Measurements from ENCODE around the gene UFD1.

The UFD1 gene

DNA sequence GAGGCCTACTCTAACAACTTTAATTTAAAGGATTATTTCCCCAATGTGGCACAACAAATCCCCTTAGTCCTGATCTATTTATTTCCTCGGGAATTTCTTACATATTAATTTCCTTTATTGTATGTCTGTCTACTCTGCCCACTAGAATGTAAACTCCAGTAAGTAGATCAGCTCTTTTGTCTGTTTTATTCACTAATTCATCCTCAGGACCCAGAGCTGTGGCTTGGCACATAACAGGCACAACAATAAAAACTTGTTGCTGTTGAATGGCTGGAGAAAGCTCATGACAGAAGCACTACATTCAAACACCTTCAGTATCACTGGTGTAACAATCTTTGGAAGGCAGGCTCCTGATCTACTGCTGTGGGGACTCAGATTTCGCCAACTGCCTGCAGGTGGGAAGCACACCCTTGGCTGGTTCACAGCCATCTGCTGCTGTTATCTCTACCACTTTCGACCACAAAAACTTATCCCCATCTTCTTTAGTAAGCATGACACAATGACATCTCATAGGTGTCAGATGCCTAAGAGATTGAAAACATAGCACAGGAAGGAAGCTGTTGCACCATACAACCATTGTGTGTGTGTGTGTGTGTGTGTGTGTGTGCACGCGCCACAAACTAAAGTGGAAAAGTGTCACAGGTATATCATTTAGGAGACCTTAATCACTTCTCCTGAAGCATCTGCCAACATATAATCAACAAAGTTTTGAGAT is 59.4 kb downstream of the UFD1 start:
- Histone ChIP-seq H3K36me3 (ENCODE audit: control insufficient read depth, insufficient read depth, low read length) (no peaks in the 10 kb centered on the region), H3K4me3 (ENCODE audit: low read depth, low read length) (no peak overlapping the region), H3K9ac (no peak overlapping the region), H3K27ac (no peak overlapping the region), H3K9me3 (ENCODE audit: control insufficient read depth, low read length) (no peaks in the 10 kb centered on the region), H3K4me1 (no peaks in the 10 kb centered on the region), H2AFZ (no peak overlapping the region), H3K79me2 (peaks cover 20% of the 10 kb centered on the region), H3K27me3 (ENCODE audit: control insufficient read depth, insufficient read depth, low read length) (no peaks in the 10 kb centered on the region), H3K4me2 (ENCODE audit: low read length) (no peak overlapping the region)
- TF ChIP-seq, protein P1, sequence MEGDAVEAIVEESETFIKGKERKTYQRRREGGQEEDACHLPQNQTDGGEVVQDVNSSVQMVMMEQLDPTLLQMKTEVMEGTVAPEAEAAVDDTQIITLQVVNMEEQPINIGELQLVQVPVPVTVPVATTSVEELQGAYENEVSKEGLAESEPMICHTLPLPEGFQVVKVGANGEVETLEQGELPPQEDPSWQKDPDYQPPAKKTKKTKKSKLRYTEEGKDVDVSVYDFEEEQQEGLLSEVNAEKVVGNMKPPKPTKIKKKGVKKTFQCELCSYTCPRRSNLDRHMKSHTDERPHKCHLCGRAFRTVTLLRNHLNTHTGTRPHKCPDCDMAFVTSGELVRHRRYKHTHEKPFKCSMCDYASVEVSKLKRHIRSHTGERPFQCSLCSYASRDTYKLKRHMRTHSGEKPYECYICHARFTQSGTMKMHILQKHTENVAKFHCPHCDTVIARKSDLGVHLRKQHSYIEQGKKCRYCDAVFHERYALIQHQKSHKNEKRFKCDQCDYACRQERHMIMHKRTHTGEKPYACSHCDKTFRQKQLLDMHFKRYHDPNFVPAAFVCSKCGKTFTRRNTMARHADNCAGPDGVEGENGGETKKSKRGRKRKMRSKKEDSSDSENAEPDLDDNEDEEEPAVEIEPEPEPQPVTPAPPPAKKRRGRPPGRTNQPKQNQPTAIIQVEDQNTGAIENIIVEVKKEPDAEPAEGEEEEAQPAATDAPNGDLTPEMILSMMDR (IDR thresholded peaks at IDR 0.05): no peak

DNA sequence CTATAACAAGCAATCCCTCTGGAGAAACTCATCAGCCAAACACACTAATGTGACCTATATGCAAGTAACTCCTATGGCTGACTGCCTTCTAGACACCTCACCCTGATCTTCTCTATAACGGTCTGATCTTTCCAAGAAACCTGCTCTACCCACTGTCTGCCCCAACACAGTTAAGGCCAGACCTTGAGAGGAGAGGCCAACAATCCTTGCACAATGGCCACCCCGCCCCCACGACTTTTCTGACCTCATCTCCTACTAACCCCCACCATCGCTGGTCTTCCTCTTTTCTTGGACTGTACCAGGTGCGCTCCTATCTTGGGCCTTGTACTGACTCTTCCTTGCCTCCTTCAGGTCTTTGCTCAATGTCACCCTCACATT is 59.9 kb downstream of the UFD1 start:
- Histone ChIP-seq H3K9me3 (ENCODE audit: control insufficient read depth, low read length) (no peaks in the 10 kb centered on the region), H3K27me3 (ENCODE audit: control insufficient read depth, insufficient read depth, low read length) (no peaks in the 10 kb centered on the region), H3K4me1 (no peaks in the 10 kb centered on the region), H3K79me2 (peaks cover 21% of the 10 kb centered on the region), H3K36me3 (ENCODE audit: control insufficient read depth, insufficient read depth, low read length) (no peaks in the 10 kb centered on the region), H3K27ac (no peak overlapping the region), H2AFZ (no peak overlapping the region), H3K9ac (no peak overlapping the region), H3K4me2 (ENCODE audit: low read length) (no peak overlapping the region), H3K4me3 (ENCODE audit: low read depth, low read length) (no peak overlapping the region)
- TF ChIP-seq, protein P1 (IDR thresholded peaks at IDR 0.05): no peak

DNA sequence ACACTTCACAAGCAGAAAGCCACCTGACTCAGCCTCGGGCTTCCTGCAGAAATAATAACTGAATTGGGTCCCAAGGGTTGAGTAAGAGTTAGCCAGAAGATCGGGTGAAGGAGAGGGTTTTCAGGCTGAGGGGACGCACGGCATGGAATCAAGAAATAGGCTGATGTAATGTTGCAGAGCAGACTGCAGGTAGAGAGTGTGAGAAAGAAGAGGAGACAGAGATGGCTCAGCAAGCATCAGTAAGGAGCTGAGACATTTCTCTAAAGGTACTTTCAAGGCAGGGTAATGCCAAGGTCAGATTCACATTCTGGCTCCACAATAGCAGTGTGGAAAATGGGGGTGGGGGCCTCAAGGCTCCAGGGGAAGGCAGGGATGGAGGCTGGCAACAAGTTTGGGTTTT is 66.1 kb downstream of the UFD1 start:
- no peak overlapping the region for H3K4me3 ChIP-seq (ENCODE audit: low read depth, low read length)
- H3K27me3 ChIP-seq (ENCODE audit: control insufficient read depth, insufficient read depth, low read length): no peaks in the 10 kb centered on the region
- no peaks in the 10 kb centered on the region for H3K9me3 ChIP-seq (ENCODE audit: control insufficient read depth, low read length)

DNA sequence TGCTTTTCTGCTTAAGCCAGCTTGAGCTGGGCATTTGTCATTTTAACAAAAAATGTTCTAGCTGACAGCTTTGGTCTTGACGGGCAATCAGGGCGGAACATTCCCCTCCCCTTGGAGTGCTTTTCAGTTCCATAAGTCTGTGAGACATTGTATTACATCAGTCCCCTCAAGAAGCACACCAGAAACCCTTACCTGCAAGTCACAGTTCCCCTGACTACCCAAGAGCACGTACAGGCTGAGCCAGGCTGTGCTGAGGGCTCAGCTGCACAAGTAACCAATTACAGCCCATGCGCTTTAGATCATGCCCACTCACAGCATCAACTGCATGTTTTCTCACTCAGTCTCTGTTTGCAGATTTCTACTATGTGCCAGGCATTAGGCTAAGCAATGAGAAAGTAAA is 66.5 kb downstream of the UFD1 start:
- Histone ChIP-seq H3K4me3 (ENCODE audit: low read depth, low read length) (no peak overlapping the region), H3K9ac (no peak overlapping the region), H3K36me3 (ENCODE audit: control insufficient read depth, insufficient read depth, low read length) (no peaks in the 10 kb centered on the region), H2AFZ (no peak overlapping the region), H3K79me2 (peaks cover 18% of the 10 kb centered on the region), H3K4me1 (peaks cover 3% of the 10 kb centered on the region), H3K9me3 (ENCODE audit: control insufficient read depth, low read length) (no peaks in the 10 kb centered on the region), H3K27me3 (ENCODE audit: control insufficient read depth, insufficient read depth, low read length) (no peaks in the 10 kb centered on the region), H3K27ac (no peak overlapping the region), H3K4me2 (ENCODE audit: low read length) (no peak overlapping the region)
- TF ChIP-seq, protein P1 (IDR thresholded peaks at IDR 0.05): no peak

More for the DNA sequence above, 66.1 kb downstream of the UFD1 start:
- H3K9ac ChIP-seq: no peak overlapping the region
- H3K4me1 ChIP-seq: peaks cover 3% of the 10 kb centered on the region
- peaks cover 18% of the 10 kb centered on the region for H3K79me2 ChIP-seq
- no peaks in the 10 kb centered on the region for H3K36me3 ChIP-seq (ENCODE audit: control insufficient read depth, insufficient read depth, low read length)
- no peak overlapping the region for H3K27ac ChIP-seq
- no peak overlapping the region for H3K4me2 ChIP-seq (ENCODE audit: low read length)
- H2AFZ ChIP-seq: no peak overlapping the region
- TF ChIP-seq, protein P1 (IDR thresholded peaks at IDR 0.05): no peak

DNA sequence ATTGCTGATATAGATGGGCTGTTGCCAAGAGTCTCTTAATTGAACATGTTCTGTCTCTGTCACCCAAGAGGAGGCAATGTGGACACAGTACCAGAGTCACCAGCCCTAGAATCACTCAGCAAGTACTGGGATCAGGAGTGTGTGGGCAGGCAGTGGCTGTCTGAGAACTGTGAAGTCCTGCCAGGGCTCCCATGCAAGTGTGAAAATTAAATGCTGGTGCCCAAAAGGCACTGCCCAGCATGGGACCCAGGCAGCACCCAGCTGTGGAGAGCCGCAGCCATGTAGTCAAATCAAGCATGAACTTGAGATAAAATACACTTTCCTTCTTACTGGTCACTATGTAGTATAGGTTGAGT is 67.3 kb downstream of the UFD1 start:
- Histone ChIP-seq H3K4me1 (peaks cover 3% of the 10 kb centered on the region), H2AFZ (no peak overlapping the region)

More for the DNA sequence above, 67.3 kb downstream of the UFD1 start:
- H3K36me3 ChIP-seq (ENCODE audit: control insufficient read depth, insufficient read depth, low read length): no peaks in the 10 kb centered on the region
- H3K27ac ChIP-seq: no peak overlapping the region
- no peak overlapping the region for H3K4me2 ChIP-seq (ENCODE audit: low read length)
- peaks cover 14% of the 10 kb centered on the region for H3K79me2 ChIP-seq
- TF ChIP-seq, protein P1 (IDR thresholded peaks at IDR 0.05): no peak
- no peak overlapping the region for H3K4me3 ChIP-seq (ENCODE audit: low read depth, low read length)
- no peaks in the 10 kb centered on the region for H3K27me3 ChIP-seq (ENCODE audit: control insufficient read depth, insufficient read depth, low read length)
- H3K9me3 ChIP-seq (ENCODE audit: control insufficient read depth, low read length): no peaks in the 10 kb centered on the region
- no peak overlapping the region for H3K9ac ChIP-seq
